ENCODE measurements around the gene SLC7A11.

The SLC7A11 gene

DNA sequence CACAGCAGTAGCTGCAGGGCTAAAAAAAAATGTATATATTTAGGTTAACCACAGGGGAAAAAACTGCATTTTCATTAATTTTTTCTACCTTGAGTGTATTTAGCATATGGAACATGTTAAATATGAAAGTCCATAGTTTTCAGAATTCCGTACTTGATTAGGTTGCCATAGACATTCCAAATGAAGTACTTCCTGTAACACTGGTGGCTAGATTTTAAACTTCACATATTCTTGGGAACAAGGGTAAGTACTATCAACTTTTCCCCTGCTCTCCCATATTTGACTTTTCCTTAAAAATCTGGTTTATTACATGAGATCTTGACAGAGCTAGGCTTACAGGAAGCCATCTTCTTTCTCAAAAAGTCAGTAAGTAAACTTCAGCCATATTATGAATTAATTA, 9.8 kb downstream of the SLC7A11 start:
- no peak for DNase-seq
- no peak overlapping the region for H2BK120ac ChIP-seq (ENCODE audit: insufficient read depth, low read length, poor library complexity)
- H4K8ac ChIP-seq (ENCODE audit: low read depth, low read length), result no peak overlapping the region
- H3K9ac ChIP-seq (ENCODE audit: low read length), result no peak overlapping the region
- H3K4me1 ChIP-seq (ENCODE audit: control insufficient read depth in 1 of 2, insufficient read depth in 2 of 2, low read length in 2 of 2), result no peaks in the 10 kb centered on the region
- H2AFZ ChIP-seq (ENCODE audit: insufficient read depth, low read length, poor library complexity), result no peak overlapping the region
- H2BK12ac ChIP-seq (ENCODE audit: low read length), result no peak overlapping the region
- no peak overlapping the region for H4K91ac ChIP-seq (ENCODE audit: low read depth, low read length)
- H3K14ac ChIP-seq (ENCODE audit: low read length), result no peak overlapping the region
- no peak overlapping the region for H3K4me3 ChIP-seq (ENCODE audit: low read depth, low read length)
- no peaks in the 10 kb centered on the region for H3K9me3 ChIP-seq (ENCODE audit: insufficient read depth, low read depth, low read length)
- H2AK5ac ChIP-seq (ENCODE audit: low read length), result no peak overlapping the region
- no peak overlapping the region for H3K23ac ChIP-seq (ENCODE audit: low read length)
- H3K4me2 ChIP-seq (ENCODE audit: low read length), result no peak overlapping the region
- no peaks in the 10 kb centered on the region for H3K36me3 ChIP-seq (ENCODE audit: control insufficient read depth in 1 of 2, insufficient read depth in 2 of 2, low read length in 2 of 2)
- no peak overlapping the region for H3K18ac ChIP-seq (ENCODE audit: low read length)
- H3K27ac ChIP-seq (ENCODE audit: low read depth, low read length), result no peak overlapping the region
- H3K4ac ChIP-seq (ENCODE audit: low read depth, low read length), result no peak overlapping the region
- no CpG with 5 or more reads among the region's 1 CpG for WGBS (ENCODE audit: extremely low coverage, insufficient coverage, insufficient read length)
- no peaks in the 10 kb centered on the region for H3K79me1 ChIP-seq (ENCODE audit: low read length)
- no peaks in the 10 kb centered on the region for H3K79me2 ChIP-seq (ENCODE audit: control insufficient read depth, insufficient read depth, low read length, poor library complexity)
- no peaks in the 10 kb centered on the region for H3K27me3 ChIP-seq (ENCODE audit: insufficient read depth, low read length)
- no peak overlapping the region for H2BK5ac ChIP-seq (ENCODE audit: low read depth, low read length, poor library complexity)
- no peak overlapping the region for H4K12ac ChIP-seq (ENCODE audit: low read depth, low read length)

DNA sequence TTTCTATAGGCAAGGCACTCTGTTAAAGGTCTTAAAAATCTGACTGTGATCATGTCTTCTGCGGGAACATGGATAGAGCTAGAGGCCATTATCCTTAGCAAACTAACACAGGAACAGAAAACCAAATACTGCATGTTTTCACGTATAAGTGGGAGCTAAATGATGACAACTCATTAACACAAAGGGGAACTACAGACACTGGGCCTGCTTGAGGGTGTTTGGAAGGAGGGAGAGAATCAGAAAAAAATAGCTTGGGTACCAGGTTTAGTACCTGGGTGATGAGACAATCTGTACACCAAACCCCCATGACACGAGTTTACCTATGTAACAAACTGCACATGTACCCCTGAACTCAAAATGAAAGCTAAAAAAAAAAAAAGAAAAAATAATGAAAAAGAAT, 12.1 kb downstream of the SLC7A11 start:
- Histone ChIP-seq H3K23ac (ENCODE audit: low read length) (no peak overlapping the region), H3K36me3 (ENCODE audit: control insufficient read depth in 1 of 2, insufficient read depth in 2 of 2, low read length in 2 of 2) (no peaks in the 10 kb centered on the region), H3K27ac (ENCODE audit: low read depth, low read length) (no peak overlapping the region), H4K91ac (ENCODE audit: low read depth, low read length) (no peak overlapping the region), H2BK5ac (ENCODE audit: low read depth, low read length, poor library complexity) (no peak overlapping the region), H3K4ac (ENCODE audit: low read depth, low read length) (no peak overlapping the region), H2AK5ac (ENCODE audit: low read length) (no peak overlapping the region), H4K12ac (ENCODE audit: low read depth, low read length) (no peak overlapping the region), H2BK120ac (ENCODE audit: insufficient read depth, low read length, poor library complexity) (no peak overlapping the region), H3K79me1 (ENCODE audit: low read length) (no peaks in the 10 kb centered on the region), H3K27me3 (ENCODE audit: insufficient read depth, low read length) (no peaks in the 10 kb centered on the region), H2BK12ac (ENCODE audit: low read length) (no peak overlapping the region), H3K4me2 (ENCODE audit: low read length) (no peak overlapping the region), H2AFZ (ENCODE audit: insufficient read depth, low read length, poor library complexity) (no peak overlapping the region), H3K9ac (ENCODE audit: low read length) (no peak overlapping the region), H3K79me2 (ENCODE audit: control insufficient read depth, insufficient read depth, low read length, poor library complexity) (no peaks in the 10 kb centered on the region), H4K8ac (ENCODE audit: low read depth, low read length) (no peak overlapping the region), H3K14ac (ENCODE audit: low read length) (no peak overlapping the region), H3K9me3 (ENCODE audit: insufficient read depth, low read depth, low read length) (no peaks in the 10 kb centered on the region), H3K18ac (ENCODE audit: low read length) (no peak overlapping the region), H3K4me3 (ENCODE audit: low read depth, low read length) (no peak overlapping the region), H3K4me1 (ENCODE audit: control insufficient read depth in 1 of 2, insufficient read depth in 2 of 2, low read length in 2 of 2) (no peaks in the 10 kb centered on the region)
- WGBS (ENCODE audit: extremely low coverage, insufficient coverage, insufficient read length), result no CpG with 5 or more reads among the region's 3 CpGs
- DNase-seq, result no peak

DNA sequence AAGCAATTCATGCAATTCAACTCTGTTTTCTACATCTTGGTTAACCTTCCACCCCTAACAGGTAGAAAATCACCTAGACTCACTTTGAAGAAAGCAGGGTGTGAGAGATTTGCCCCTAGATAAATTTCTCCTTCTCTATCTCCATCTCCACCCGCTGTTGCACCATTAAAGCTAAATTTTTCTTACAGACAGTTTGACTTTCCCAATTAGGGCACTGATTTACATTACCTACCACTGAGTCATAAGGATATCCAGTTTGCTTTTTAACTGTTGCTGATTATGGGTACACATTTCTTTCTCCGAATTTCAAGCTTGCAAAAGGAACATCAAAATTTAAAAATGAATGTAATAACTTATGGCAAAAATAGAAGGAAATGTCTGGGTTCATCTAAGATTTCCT, 13.0 kb downstream of the SLC7A11 start:
- Histone ChIP-seq H4K91ac (ENCODE audit: low read depth, low read length) (no peak overlapping the region), H3K27ac (ENCODE audit: low read depth, low read length) (no peak overlapping the region), H3K79me1 (ENCODE audit: low read length) (no peaks in the 10 kb centered on the region), H3K9me3 (ENCODE audit: insufficient read depth, low read depth, low read length) (no peaks in the 10 kb centered on the region), H3K23ac (ENCODE audit: low read length) (no peak overlapping the region), H3K18ac (ENCODE audit: low read length) (no peak overlapping the region), H2BK120ac (ENCODE audit: insufficient read depth, low read length, poor library complexity) (no peak overlapping the region), H3K36me3 (ENCODE audit: control insufficient read depth in 1 of 2, insufficient read depth in 2 of 2, low read length in 2 of 2) (no peaks in the 10 kb centered on the region), H3K4ac (ENCODE audit: low read depth, low read length) (no peak overlapping the region), H4K12ac (ENCODE audit: low read depth, low read length) (no peak overlapping the region), H3K4me3 (ENCODE audit: low read depth, low read length) (no peak overlapping the region), H3K27me3 (ENCODE audit: insufficient read depth, low read length) (no peaks in the 10 kb centered on the region), H4K8ac (ENCODE audit: low read depth, low read length) (no peak overlapping the region), H2AFZ (ENCODE audit: insufficient read depth, low read length, poor library complexity) (no peak overlapping the region), H3K4me1 (ENCODE audit: control insufficient read depth in 1 of 2, insufficient read depth in 2 of 2, low read length in 2 of 2) (no peaks in the 10 kb centered on the region), H2AK5ac (ENCODE audit: low read length) (no peak overlapping the region), H3K9ac (ENCODE audit: low read length) (no peak overlapping the region), H3K79me2 (ENCODE audit: control insufficient read depth, insufficient read depth, low read length, poor library complexity) (no peaks in the 10 kb centered on the region), H3K14ac (ENCODE audit: low read length) (no peak overlapping the region), H2BK12ac (ENCODE audit: low read length) (no peak overlapping the region), H3K4me2 (ENCODE audit: low read length) (no peak overlapping the region), H2BK5ac (ENCODE audit: low read depth, low read length, poor library complexity) (no peak overlapping the region)
- no CpG with 5 or more reads among the region's 2 CpGs for WGBS (ENCODE audit: extremely low coverage, insufficient coverage, insufficient read length)
- no peak for DNase-seq

DNA sequence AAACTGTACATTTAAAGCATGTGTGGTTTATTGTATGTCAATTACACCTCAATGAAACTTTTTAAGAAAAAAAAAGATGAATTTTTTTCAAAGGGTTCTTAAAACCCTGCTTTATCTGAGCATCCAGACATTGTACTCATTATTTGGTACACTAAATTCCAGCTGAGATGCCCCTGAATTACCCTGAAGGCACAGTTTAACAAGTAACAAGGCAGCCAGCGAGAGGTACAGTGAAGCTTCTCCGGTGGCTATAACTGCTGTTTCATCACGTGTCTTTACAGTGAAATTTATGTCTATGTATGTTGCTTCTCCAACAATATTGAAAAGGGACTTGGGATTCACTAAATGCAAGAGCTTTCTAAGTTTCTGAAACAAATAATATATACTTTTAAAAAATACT, 15.8 kb downstream of the SLC7A11 start:
- no peak overlapping the region for H2AK5ac ChIP-seq (ENCODE audit: low read length)
- no peaks in the 10 kb centered on the region for H3K4me1 ChIP-seq (ENCODE audit: control insufficient read depth in 1 of 2, insufficient read depth in 2 of 2, low read length in 2 of 2)
- H3K14ac ChIP-seq (ENCODE audit: low read length), result no peak overlapping the region
- H3K4me2 ChIP-seq (ENCODE audit: low read length), result no peak overlapping the region
- H3K23ac ChIP-seq (ENCODE audit: low read length), result no peak overlapping the region
- no peak overlapping the region for H2BK12ac ChIP-seq (ENCODE audit: low read length)
- no peaks in the 10 kb centered on the region for H3K79me1 ChIP-seq (ENCODE audit: low read length)
- no peak overlapping the region for H4K91ac ChIP-seq (ENCODE audit: low read depth, low read length)
- no peak overlapping the region for H3K27ac ChIP-seq (ENCODE audit: low read depth, low read length)
- H3K9ac ChIP-seq (ENCODE audit: low read length), result no peak overlapping the region
- no peaks in the 10 kb centered on the region for H3K79me2 ChIP-seq (ENCODE audit: control insufficient read depth, insufficient read depth, low read length, poor library complexity)
- H4K12ac ChIP-seq (ENCODE audit: low read depth, low read length), result no peak overlapping the region
- no peaks in the 10 kb centered on the region for H3K27me3 ChIP-seq (ENCODE audit: insufficient read depth, low read length)
- H3K18ac ChIP-seq (ENCODE audit: low read length), result no peak overlapping the region
- no peak overlapping the region for H4K8ac ChIP-seq (ENCODE audit: low read depth, low read length)
- no peak overlapping the region for H2BK5ac ChIP-seq (ENCODE audit: low read depth, low read length, poor library complexity)
- no peak overlapping the region for H3K4me3 ChIP-seq (ENCODE audit: low read depth, low read length)
- H3K36me3 ChIP-seq (ENCODE audit: control insufficient read depth in 1 of 2, insufficient read depth in 2 of 2, low read length in 2 of 2), result no peaks in the 10 kb centered on the region
- WGBS (ENCODE audit: extremely low coverage, insufficient coverage, insufficient read length), result no CpG with 5 or more reads among the region's 3 CpGs
- DNase-seq, result no peak
- no peak overlapping the region for H2AFZ ChIP-seq (ENCODE audit: insufficient read depth, low read length, poor library complexity)
- H2BK120ac ChIP-seq (ENCODE audit: insufficient read depth, low read length, poor library complexity), result no peak overlapping the region
- no peak overlapping the region for H3K4ac ChIP-seq (ENCODE audit: low read depth, low read length)
- H3K9me3 ChIP-seq (ENCODE audit: insufficient read depth, low read depth, low read length), result no peaks in the 10 kb centered on the region
